Psoas muscle (tissue), 8 donors: ENCODE measurements around the gene DDAH2. TPM values are rescaled to one million over a fixed set of nuclear protein-coding genes. Genes with fewer than 3 reads are reported as not detected.

Experiments
- ATAC-seq, 4 donors: fragments of 200-7000 bp; cut with Tn5 transposase; one replicate each; pipeline ENCODE4 v1.9.1; 2020; ENCODE audit warnings: moderate library complexity in 3 of 4, mild to moderate bottlenecking in 2 of 4
- DNase-seq, 2 donors: peaks; one replicate each; pipeline ENCODE4 v3.0.0-alpha.2; 2020
- H3K27ac ChIP-seq: fragments of 200-600 bp; one replicate; pipeline ENCODE4 v1.8.0; 2022
- H3K27me3 ChIP-seq, 3 donors: fragments of 200-600 bp in 1 of 3; one replicate each; pipeline versions ENCODE4 v1.6.1 to v1.8.0; 2013 to 2022; ENCODE audit warnings: low read length in 2 of 3, mild to moderate bottlenecking in 2 of 3, moderate library complexity in 1 of 3; ENCODE audit not compliant: insufficient read depth in 3 of 3
- H3K36me3 ChIP-seq, 2 donors: fragments of 200-600 bp in 1 of 2; one replicate each; pipeline versions ENCODE4 v1.6.1 to v1.8.0; 2013 to 2022; ENCODE audit warnings: low read depth in 1 of 2, mild to moderate bottlenecking in 1 of 2, moderate library complexity in 1 of 2; ENCODE audit not compliant: insufficient read depth in 1 of 2
- H3K4me1 ChIP-seq: fragments of 200-600 bp; one replicate; pipeline ENCODE4 v1.8.0; 2022
- H3K4me3 ChIP-seq: fragments of 200-600 bp; one replicate; pipeline ENCODE4 v1.8.0; 2022; ENCODE audit warnings: mild to moderate bottlenecking
- H3K9me3 ChIP-seq: fragments of 200-600 bp; one replicate; pipeline ENCODE4 v1.8.0; 2022
- CTCF ChIP-seq: fragments of 200-600 bp; IDR thresholded peaks from one replicate; pipeline ENCODE4 v1.8.0; 2022; ENCODE audit warnings: antibody characterized with exemption
- WGBS, 3 donors: extraction: QIAGEN DNeasy Blood & Tissue Kit; methylation state at CpG; one replicate each; pipeline versions ENCODE4 v1.1.6 to v1.1.7; 2013; 5-methylcytosine and 5-hydroxymethylcytosine counted together
- intact Hi-C, 2 donors: fragments of 100-400 bp; cut with DNase I; formaldehyde crosslinking; loops; one replicate each; pipeline versions ENCODE4 v1.11.0 to v1.14.2; 2022
- polyA plus RNA-seq, 3 donors: library from polyadenylated mRNA; stranded (reverse); fragments of 200-250 nt; gene quantifications; one replicate each; pipeline ENCODE4 v1.2.3, GENCODE V29; 2013
- total RNA-seq, 4 donors: library from RNA; stranded (reverse); fragmentation: NEBNext Ultra II Directional in 2 of 4; extraction: Animal tissue kit (Norgen Biotek cat#: 25700) in 2 of 4; gene quantifications; one replicate each; pipeline versions ENCODE4 v1.2.1 to v1.2.4, GENCODE V29; 2021 to 2023
- donor health status: healthy with polysubstance abuse.
- donor health status: DM: no; HTN: no; CAD: no; lungs with moderate emphysema.
- donor health status: Bipolar disorder and iron deficiency.
- donor health status: healthy.
- donor health status: DM: yes; HTN: yes; CAD: no.
- donor health status: DM: no; HTN: no; CAD: no.
- donor health status: DM: no; HTN: no; CAD: no.
- donor health status: DM: yes; HTN: yes; CAD: no.

DDAH2 gene
- total and polyA plus RNA-seq, 7 donors, result 6.3 to 16.2 (median 11.1) TPM

GRCh38 chr6:31723245-31723979, 5.7 kb downstream of the DDAH2 start, which contains the start of gene MPIG6B:
Gene MPIG6B (plus strand): TSS chr6:31723373. CDS start chr6:31723384, 11 bp downstream.
- no peak for TF ChIP-seq CTCF
- WGBS, 3 donors, result 67 to 72% (median 69%) methylated on average over 44 to 46 of the region's 46 CpGs
- peaks cover 0 to 16% of the 10 kb centered on the region in 2 donors for H3K36me3 ChIP-seq
- DNase-seq (no peak), ATAC-seq (no peak)
- H3K27ac ChIP-seq, result no peak within 1 kb of the TSS
- intact Hi-C loops, result no loop called here
- H3K4me1 ChIP-seq, result no peaks in the 10 kb centered on the region
- H3K4me3 ChIP-seq, result no peak within 1 kb of the TSS
- no peaks in the 10 kb centered on the region for H3K27me3 ChIP-seq
- no peaks in the 10 kb centered on the region for H3K9me3 ChIP-seq

- intact Hi-C loops, result no loop called here
- no peak for ATAC-seq
- Histone ChIP-seq H3K36me3 (peaks cover 0 to 9% of the 10 kb centered on the region in 2 donors), H3K4me3 (no peak overlapping the region), H3K27me3 (no peaks in the 10 kb centered on the region), H3K27ac (no peak overlapping the region), H3K9me3 (no peaks in the 10 kb centered on the region), H3K4me1 (no peaks in the 10 kb centered on the region)
- TF ChIP-seq CTCF, result no peak
- WGBS, 3 donors, result 82 to 92% (median 88%) methylated on average over 3 of the region's 3 CpGs
- no peak for DNase-seq
Measured at GRCh38 chr6:31722173-31722572, 6.9 kb downstream of the DDAH2 start.

GRCh38 chr6:31721351-31722020, 7.6 kb downstream of the DDAH2 start, which contains the start of gene LY6G6C:
Gene LY6G6C (minus strand): TSS chr6:31721746. CDS start chr6:31721679, 67 bp downstream.
- DNase-seq (no peak), ATAC-seq (no peak)
- 86 to 100% (median 98%) methylated on average over 4 of the region's 4 CpGs for WGBS, 3 donors
- intact Hi-C loops, result no loop called here
- Histone ChIP-seq H3K27me3 (no peaks in the 10 kb centered on the region), H3K36me3 (peaks cover 0 to 2% of the 10 kb centered on the region in 2 donors), H3K4me1 (no peaks in the 10 kb centered on the region), H3K9me3 (no peaks in the 10 kb centered on the region), H3K4me3 (no peak within 1 kb of the TSS), H3K27ac (no peak within 1 kb of the TSS)
- no peak for TF ChIP-seq CTCF

- no peak for TF ChIP-seq CTCF
- no peaks in the 10 kb centered on the region for H3K9me3 ChIP-seq
- no peaks in the 10 kb centered on the region for H3K36me3 ChIP-seq
- intact Hi-C loops, result no loop called here
- no peaks in the 10 kb centered on the region for H3K27me3 ChIP-seq
- no peak overlapping the region for H3K4me3 ChIP-seq
- ATAC-seq (no peak), DNase-seq (no peak)
- H3K27ac ChIP-seq, result no peak overlapping the region
- no peaks in the 10 kb centered on the region for H3K4me1 ChIP-seq
- WGBS, 3 donors, result 89 to 91% (median 90%) methylated on average over 5 of the region's 5 CpGs
Measured at GRCh38 chr6:31720196-31720770, 8.8 kb downstream of the DDAH2 start.
